Hepatocyte (in vitro differentiated cells): ENCODE data around the gene CEP135.

Experiments used
- EZH2 ChIP-seq: fragments of 200-600 bp; sonication (generic); IDR thresholded peaks from 2 replicates; pipeline ENCODE4 v1.6.1; 2016; ENCODE audit warnings: antibody characterized with exemption, mild to moderate bottlenecking, borderline replicate concordance
- EZH2phosphoT487 ChIP-seq: fragments of 200-600 bp; sonication (generic); IDR thresholded peaks from one replicate; pipeline ENCODE4 v1.6.1; 2018; ENCODE audit warnings: antibody characterized with exemption, mild to moderate bottlenecking, low read depth, moderate library complexity; ENCODE audit not compliant: unreplicated experiment, severe bottlenecking
- TF ChIP-seq, protein P1 (sequence below): fragments of 200-600 bp; sonication (generic); IDR thresholded peaks from 2 replicates; pipeline ENCODE4 v1.5.1; 2016; ENCODE audit warnings: antibody characterized with exemption, mild to moderate bottlenecking; ENCODE audit not compliant: poor library complexity

DNA sequence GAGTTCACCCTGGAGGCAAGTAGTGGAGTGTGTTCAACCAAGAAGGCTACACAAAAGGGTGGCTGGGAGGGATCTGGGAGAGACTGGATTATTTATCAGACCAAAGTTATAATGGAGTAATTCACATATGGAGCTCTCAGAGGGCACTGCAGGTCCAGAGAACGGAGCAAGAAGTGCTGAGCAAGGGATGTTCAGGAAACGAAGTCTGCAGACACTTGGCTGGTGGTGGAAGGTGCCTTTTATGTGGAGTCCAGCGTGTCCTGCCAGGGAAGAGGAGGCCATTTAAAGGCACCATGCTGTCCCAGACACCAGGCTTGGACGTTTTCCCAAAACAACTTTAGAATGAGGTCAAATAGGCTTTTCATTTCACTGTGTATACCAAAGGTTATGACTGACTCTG lies 130.1 kb downstream of the CEP135 start:
- TF ChIP-seq, protein P1, sequence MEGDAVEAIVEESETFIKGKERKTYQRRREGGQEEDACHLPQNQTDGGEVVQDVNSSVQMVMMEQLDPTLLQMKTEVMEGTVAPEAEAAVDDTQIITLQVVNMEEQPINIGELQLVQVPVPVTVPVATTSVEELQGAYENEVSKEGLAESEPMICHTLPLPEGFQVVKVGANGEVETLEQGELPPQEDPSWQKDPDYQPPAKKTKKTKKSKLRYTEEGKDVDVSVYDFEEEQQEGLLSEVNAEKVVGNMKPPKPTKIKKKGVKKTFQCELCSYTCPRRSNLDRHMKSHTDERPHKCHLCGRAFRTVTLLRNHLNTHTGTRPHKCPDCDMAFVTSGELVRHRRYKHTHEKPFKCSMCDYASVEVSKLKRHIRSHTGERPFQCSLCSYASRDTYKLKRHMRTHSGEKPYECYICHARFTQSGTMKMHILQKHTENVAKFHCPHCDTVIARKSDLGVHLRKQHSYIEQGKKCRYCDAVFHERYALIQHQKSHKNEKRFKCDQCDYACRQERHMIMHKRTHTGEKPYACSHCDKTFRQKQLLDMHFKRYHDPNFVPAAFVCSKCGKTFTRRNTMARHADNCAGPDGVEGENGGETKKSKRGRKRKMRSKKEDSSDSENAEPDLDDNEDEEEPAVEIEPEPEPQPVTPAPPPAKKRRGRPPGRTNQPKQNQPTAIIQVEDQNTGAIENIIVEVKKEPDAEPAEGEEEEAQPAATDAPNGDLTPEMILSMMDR = no peak
- TF ChIP-seq EZH2 (no peak), EZH2phosphoT487 (no peak)
